GM11168 (cell line): ENCODE measurements around the gene ALPL.

Experiments used
- in situ Hi-C: fragments of 300-500 bp; cut with MboI; formaldehyde crosslinking; loops from one replicate; pipeline ENCODE4 v1.12.0; 2022; ENCODE audit warnings: low sequenced_read_pairs; ENCODE audit not compliant: unreplicated experiment

The ALPL gene

GRCh38 chr1:21573971-21574465 is 64.8 kb downstream of the ALPL start:
- in situ Hi-C loops: no loop called here

GRCh38 chr1:21574466-21575151 is 65.4 kb downstream of the ALPL start:
- in situ Hi-C loops: no loop called here

DNA sequence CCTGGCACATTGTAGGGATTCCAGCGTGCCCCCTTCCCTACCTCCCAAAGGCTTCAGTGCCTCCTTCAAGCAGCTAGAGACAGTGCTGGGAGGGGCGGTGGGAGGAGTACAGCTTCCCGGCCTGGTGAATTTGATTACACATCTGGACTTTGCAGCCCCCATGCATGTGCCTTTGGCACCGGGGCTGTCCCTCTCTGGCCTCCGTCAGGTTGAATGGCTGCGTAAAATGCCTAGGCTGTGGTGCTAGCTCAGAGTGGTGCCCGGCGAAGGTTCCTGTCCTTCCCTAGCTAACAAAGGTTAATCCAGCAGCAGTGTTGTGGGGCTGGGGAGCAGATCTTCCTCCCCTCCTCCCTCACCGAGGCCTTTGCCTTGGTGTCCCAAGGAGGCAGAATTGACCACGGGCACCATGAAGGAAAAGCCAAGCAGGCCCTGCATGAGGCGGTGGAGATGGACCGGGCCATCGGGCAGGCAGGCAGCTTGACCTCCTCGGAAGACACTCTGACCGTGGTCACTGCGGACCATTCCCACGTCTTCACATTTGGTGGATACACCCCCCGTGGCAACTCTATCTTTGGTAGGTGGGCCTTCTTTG is 66.2 kb downstream of the ALPL start:
- in situ Hi-C loops: no loop called here

- in situ Hi-C loops: no loop called here
Observed at GRCh38 chr1:21576031-21576797, 67.0 kb downstream of the ALPL start.

DNA sequence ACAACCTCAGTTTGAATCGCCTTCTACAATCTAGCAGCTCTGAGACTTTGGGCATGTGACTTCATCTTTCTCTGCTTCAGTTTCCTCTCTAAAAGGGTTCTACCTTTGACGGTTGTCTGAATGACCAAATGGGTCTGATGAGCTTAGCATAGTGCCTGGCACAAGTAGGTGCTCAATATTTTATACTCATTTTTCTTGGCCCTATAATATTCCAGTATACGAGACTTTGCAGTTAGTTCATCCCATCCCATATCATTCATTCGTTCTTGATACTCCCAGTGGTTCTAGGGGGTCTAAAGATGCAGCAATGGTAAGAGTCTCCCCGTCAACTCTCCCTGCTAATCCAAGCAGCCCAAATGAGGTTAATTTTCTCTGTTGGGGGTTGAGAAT is 67.6 kb downstream of the ALPL start:
- in situ Hi-C loops: no loop called here

- in situ Hi-C loops: no loop called here
Observed at GRCh38 chr1:21577324-21577723, 68.1 kb downstream of the ALPL start.

DNA sequence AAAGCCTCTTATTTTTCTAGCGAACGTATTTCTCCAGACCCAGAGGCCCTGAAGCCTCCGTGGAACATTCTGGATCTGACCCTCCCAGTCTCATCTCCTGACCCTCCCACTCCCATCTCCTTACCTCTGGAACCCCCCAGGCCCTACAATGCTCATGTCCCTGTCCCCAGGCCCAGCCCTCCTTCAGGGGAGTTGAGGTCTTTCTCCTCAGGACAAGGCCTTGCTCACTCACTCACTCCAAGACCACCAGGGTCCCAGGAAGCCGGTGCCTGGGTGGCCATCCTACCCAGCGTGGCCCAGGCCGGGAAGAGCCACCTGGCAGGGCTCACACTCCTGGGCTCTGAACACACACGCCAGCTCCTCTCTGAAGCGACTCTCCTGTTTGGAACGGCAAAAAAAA is 68.7 kb downstream of the ALPL start:
- in situ Hi-C loops: no loop called here

- in situ Hi-C loops: no loop called here
Observed at GRCh38 chr1:21579791-21580190, 70.6 kb downstream of the ALPL start.

- in situ Hi-C loops: no loop called here
Observed at GRCh38 chr1:21584096-21584495, 74.9 kb downstream of the ALPL start.

DNA sequence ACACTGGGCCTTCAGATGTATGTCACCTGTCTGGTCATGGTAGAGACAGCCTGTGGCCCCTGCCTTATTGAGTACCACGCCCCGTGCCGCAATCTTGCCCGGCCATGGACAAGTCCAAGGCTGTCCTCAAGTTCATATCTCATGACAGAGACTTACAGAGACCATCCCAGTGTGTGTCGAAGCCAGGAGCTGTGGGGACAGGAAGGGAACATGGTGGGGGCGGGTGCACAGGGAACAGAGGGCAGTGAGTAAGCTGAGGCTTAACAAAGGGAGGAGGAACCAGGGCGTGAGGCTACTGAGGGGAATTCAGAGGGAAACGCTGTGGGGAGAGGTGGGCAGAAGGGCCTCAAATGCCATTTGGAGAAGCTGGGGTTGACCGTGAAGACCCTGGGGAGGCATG is 75.8 kb downstream of the ALPL start:
- in situ Hi-C loops: no loop called here

DNA sequence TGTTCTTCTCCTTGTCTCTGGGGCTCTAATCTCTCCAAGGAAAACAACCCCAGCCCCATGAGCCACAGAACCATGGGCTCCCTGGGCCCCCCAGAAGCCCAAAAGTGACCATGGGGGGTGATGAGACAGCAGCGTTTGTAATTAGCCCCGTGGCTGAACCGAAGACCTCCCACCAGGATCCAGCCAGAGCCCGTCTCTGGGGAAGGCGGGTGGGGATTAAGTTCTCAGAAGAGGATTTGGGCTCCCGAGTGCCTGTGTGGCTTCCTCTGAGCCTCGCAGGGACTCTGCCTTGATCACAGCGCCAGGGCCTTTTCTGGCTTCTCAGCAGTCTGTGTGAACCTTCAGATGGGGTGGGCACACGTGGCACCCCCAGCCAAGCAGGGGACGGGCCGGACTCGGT is 77.0 kb downstream of the ALPL start:
- in situ Hi-C loops: no loop called here

DNA sequence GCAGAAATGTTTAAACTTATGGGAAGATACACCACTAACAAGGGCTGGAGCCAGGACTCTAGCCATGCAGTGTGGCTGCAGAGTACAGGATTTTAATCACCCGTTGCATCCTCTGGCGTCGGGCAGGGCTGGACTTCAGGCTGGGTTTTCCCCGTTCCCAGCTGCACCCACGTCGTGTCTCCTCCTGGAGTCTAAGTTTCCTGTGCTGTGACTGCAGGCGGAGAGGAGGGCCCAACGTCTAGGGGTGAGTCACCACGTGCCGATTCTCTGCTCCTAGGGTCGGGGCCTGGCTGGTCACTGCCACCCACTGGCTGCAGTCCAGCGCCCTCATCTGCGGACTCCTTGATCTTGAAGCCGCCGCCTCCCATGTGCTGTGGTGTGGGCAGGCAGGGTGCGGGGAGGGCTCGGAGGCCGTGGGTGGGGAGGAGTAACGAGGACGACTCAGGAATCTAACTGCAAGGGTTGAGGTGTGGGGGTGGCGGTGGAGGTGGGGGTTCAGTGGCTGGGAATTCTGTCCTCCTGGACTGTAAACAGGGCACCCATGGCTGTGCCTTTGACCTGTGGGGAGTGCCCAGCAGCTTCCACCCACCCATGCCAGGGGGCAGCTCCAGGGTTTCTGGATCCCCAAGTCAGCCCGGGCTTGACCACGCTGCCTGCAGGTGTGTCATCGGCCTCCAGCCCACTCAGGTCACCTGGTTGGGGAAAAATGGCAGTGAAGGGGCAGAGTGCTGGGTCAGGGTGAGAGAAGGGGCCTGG is 77.8 kb downstream of the ALPL start:
- in situ Hi-C loops: no loop called here

GRCh38 chr1:21587602-21587953 is 78.4 kb downstream of the ALPL start:
- in situ Hi-C loops: no loop called here

- in situ Hi-C loops: no loop called here
Observed at GRCh38 chr1:21589618-21590017, 80.4 kb downstream of the ALPL start.

- in situ Hi-C loops: no loop called here
Observed at GRCh38 chr1:21590126-21590880, 81.1 kb downstream of the ALPL start.

- in situ Hi-C loops: no loop called here
Observed at GRCh38 chr1:21590934-21591333, 81.7 kb downstream of the ALPL start.

DNA sequence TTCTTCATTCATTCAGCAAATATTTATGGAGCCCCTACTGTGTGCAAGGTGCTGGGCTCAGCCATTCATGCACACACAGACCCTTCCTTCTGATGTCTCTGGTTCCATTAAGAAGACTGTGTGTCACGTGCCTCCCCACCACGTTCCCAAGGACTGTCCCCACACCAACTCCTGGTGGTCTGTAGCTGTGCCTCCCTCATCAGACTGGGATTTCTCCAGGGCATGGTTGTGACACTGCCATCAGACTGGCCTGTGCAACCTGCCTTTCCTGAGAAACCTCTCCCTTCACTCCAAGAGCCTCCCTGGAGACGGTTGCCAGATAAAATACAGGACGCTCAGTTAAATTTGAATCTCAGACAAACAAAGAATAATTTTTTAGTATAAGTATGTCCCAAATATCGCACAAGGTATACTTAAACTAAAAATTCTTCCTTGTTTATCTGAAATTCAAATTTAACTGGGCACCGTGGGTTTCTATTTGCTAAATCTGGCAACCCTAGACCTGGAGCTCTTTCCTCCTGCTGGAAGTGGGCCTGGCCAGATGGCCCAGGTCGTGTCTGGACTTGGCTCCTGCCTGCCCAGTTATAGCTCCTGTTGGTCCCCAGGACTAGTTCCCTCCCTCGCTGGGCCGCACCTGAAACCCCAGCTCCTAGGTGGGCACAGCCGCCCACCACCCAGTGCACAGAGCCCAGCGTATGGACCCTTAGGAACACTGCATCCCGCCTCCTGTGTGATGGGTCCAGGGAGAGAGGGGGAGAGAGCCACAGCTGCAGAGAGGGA is 83.1 kb downstream of the ALPL start:
- in situ Hi-C loops: no loop called here

GRCh38 chr1:21593231-21593630 is 84.0 kb downstream of the ALPL start:
- in situ Hi-C loops: no loop called here

DNA sequence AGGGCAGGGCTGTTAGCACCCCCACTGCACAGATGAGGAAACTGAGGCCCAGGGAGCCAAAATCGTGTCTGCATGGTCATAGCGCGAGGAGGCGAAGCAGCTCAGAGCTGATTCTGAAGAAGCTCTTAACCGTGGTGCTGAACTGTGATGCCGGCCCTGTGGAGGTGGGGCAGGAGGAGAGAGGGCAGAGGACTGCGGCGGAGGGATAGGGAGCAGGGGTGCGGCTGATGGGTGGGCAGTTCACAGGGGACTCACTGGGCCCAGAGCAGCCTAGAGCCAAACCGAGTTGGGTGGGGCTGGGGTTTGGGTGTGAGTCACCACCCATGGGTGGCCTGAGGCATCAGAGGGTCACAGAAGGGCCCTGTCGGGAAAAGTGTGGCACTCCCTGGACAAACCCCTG is 85.3 kb downstream of the ALPL start:
- in situ Hi-C loops: no loop called here
